Vagina (tissue), 2 donors: ENCODE measurements around the gene CXCL6.

Experiments
- POLR2A ChIP-seq, 2 donors: fragments of 450-650 bp; IDR thresholded peaks; one replicate each; pipeline ENCODE4 v1.6.1; 2017; ENCODE audit warnings: antibody characterized with exemption in 2 of 2, mild to moderate bottlenecking in 2 of 2, moderate library complexity in 2 of 2
- POLR2AphosphoS5 ChIP-seq, 2 donors: sonication (generic); formaldehyde crosslinking; IDR thresholded peaks; one replicate each; pipeline ENCODE4 v1.9.0; 2017; ENCODE audit warnings: antibody characterized with exemption in 2 of 2, mild to moderate bottlenecking in 2 of 2, low read depth in 1 of 2; ENCODE audit not compliant: insufficient read depth in 1 of 2
- TF ChIP-seq, protein P1 (sequence below), 3 experiments: fragments of 450-650 bp in 2 of 3; fragments of 200-600 bp in 1 of 3; sonication (generic) in 1 of 3; IDR thresholded peaks; one replicate each; pipeline ENCODE4 v1.5.1; 2017 to 2019; ENCODE audit warnings: antibody characterized with exemption in 3 of 3, mild to moderate bottlenecking in 2 of 3, moderate library complexity in 2 of 3

DNA sequence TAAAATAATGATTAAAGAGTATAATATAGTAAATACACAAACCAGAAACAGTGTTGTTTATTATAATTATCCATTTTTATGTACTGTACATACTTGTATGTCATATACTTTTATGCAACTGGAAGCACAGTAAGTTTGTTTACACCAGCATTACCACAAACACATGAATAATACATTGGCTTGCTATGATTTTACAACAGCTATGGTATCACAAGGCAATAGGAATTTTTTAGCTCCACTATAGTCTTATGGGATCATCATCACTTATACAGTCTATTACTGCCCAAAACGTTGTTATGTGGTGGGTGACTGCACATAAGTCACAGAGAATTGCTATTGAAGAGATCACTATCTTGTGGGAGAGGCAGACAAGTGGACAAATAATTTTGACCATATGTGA lies 14.8 kb downstream of the CXCL6 start:
- TF ChIP-seq, protein P1, sequence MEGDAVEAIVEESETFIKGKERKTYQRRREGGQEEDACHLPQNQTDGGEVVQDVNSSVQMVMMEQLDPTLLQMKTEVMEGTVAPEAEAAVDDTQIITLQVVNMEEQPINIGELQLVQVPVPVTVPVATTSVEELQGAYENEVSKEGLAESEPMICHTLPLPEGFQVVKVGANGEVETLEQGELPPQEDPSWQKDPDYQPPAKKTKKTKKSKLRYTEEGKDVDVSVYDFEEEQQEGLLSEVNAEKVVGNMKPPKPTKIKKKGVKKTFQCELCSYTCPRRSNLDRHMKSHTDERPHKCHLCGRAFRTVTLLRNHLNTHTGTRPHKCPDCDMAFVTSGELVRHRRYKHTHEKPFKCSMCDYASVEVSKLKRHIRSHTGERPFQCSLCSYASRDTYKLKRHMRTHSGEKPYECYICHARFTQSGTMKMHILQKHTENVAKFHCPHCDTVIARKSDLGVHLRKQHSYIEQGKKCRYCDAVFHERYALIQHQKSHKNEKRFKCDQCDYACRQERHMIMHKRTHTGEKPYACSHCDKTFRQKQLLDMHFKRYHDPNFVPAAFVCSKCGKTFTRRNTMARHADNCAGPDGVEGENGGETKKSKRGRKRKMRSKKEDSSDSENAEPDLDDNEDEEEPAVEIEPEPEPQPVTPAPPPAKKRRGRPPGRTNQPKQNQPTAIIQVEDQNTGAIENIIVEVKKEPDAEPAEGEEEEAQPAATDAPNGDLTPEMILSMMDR (IDR thresholded peaks at IDR 0.05): no peak
- no peak for TF ChIP-seq POLR2A (IDR thresholded peaks at IDR 0.05)
- TF ChIP-seq POLR2AphosphoS5 (IDR thresholded peaks at IDR 0.05; ENCODE audit: insufficient read depth in 1 of 2, low read depth in 1 of 2): no peak
